Posterior cingulate gyrus (tissue), 11 donors: ENCODE measurements around the gene LHX6.

Source experiments
- DNase-seq, 10 donors: peaks; one replicate each; pipeline versions ENCODE4 v3.0.0 to v3.0.0-alpha.2; 2020 to 2021; ENCODE audit warnings: mixed read lengths in 3 of 10
- intact Hi-C: fragments of 100-400 bp; cut with DNase I; formaldehyde crosslinking; loops from one replicate; pipeline ENCODE4 v1.15.1; 2023

LHX6 gene

GRCh38 chr9:122195875-122196274, 32.9 kb downstream of the LHX6 start:
- DNase-seq = peak in 2 of 10 donors; percentile 59 to 61
- intact Hi-C loops = no loop called here

GRCh38 chr9:122193651-122194050, 35.1 kb downstream of the LHX6 start:
- peak in 1 of 10 donors; percentile 56 for DNase-seq
- intact Hi-C loops = no loop called here

- intact Hi-C loops = no loop called here
- DNase-seq = peak in 1 of 10 donors; percentile 44
Observed at GRCh38 chr9:122192914-122193525, 35.7 kb downstream of the LHX6 start.

DNA sequence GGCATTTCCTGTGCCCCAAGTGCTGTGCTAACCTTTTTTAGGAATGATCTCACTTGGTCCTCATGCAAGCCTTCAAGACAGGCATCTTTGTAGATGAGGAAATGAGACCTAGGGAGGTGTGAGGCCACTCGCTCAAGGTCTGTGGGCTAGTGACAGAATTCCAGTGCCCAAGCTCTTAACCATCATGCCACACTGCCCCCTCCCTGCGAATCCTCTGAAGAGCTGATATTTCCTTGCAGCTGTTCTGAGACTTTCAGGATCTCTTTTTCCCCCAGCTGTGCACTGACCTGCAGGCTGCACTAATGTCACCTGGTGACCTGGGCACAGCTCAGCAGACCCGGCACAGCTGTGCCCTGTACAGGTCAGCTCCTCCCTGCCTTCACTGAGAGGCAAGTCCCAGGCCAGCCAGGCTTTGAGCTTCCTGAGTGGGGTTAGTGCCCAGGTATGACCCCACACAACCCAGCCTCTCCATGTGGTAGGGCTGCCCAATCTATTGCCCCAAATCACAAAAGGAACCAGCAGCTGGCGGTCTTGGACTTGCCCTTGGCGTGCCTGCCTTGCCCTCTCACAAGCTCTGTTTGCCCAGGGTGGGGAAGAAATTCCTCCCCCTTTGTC, 36.4 kb downstream of the LHX6 start:
- intact Hi-C loops = no loop called here

GRCh38 chr9:122191584-122191983, 37.2 kb downstream of the LHX6 start:
- intact Hi-C loops = no loop called here
- DNase-seq = peak in 1 of 10 donors; percentile 46

More for the DNA sequence above, 36.4 kb downstream of the LHX6 start:
- DNase-seq = peak in 1 of 10 donors; percentile 46

GRCh38 chr9:122190597-122191381, 38.0 kb downstream of the LHX6 start:
- DNase-seq = peak in 5 of 10 donors; percentile 15 to 89 (median 58)
- intact Hi-C loops = no loop called here

GRCh38 chr9:122188369-122188768, 40.4 kb downstream of the LHX6 start:
- intact Hi-C loops = no loop called here
- DNase-seq = peak in 1 of 10 donors; percentile 34

- DNase-seq = no peak
- intact Hi-C loops = no loop called here
Observed at GRCh38 chr9:122186777-122187470, 41.8 kb downstream of the LHX6 start.

GRCh38 chr9:122186301-122186700, 42.5 kb downstream of the LHX6 start:
- intact Hi-C loops = no loop called here
- no peak for DNase-seq

DNA sequence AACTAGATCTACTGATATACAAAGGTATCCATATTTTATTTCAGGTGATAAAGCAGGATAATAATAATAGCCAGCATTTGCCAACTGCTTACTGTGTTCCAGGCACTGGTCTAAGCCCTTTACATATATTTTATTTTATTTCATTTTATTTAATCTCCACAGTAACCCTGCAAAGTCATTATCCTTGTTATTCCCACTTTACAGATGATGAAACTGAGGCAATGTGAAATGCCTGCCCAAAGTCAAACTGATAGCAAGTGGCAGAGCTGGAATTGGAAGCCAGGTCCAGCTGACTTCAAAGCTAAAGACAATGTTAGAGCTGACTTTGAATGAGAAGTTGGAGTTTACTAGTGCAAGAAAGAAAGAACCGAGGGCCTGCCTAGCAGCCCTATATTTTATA, 44.2 kb downstream of the LHX6 start:
- no peak for DNase-seq
- intact Hi-C loops = no loop called here

- intact Hi-C loops = no loop called here
- DNase-seq = no peak
Observed at GRCh38 chr9:122183501-122183900, 45.3 kb downstream of the LHX6 start.

- intact Hi-C loops = no loop called here
- DNase-seq = no peak
Observed at GRCh38 chr9:122180633-122181032, 48.1 kb downstream of the LHX6 start.

- intact Hi-C loops = no loop called here
- no peak for DNase-seq
Observed at GRCh38 chr9:122179690-122180074, 49.1 kb downstream of the LHX6 start.

- no peak for DNase-seq
- intact Hi-C loops = no loop called here
Observed at GRCh38 chr9:122179054-122179689, 49.6 kb downstream of the LHX6 start.

GRCh38 chr9:122176916-122177315, 51.8 kb downstream of the LHX6 start:
- no peak for DNase-seq
- intact Hi-C loops = no loop called here

- DNase-seq = no peak
- intact Hi-C loops = no loop called here
Observed at GRCh38 chr9:122173670-122174069, 55.1 kb downstream of the LHX6 start.

DNA sequence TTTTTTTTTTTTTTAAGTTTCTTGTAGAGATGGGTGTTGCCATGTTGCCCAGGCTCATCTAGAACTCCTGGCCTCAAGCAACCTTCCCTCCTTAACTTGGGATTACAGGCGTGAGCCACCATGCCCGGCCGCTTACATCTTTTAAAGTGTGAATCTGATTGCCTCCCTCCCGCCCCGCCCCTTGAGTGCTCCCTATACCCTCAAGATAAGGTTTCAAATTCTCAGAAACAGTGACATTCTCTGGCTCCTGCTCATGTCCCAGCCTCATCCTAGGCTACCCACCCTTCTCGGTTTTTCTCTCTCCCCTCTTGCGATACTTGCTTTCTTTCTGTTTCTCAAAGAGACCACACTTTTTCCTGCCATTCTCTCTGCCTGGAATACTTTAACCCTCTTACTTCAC, 56.6 kb downstream of the LHX6 start:
- intact Hi-C loops = no loop called here
- no peak for DNase-seq

DNA sequence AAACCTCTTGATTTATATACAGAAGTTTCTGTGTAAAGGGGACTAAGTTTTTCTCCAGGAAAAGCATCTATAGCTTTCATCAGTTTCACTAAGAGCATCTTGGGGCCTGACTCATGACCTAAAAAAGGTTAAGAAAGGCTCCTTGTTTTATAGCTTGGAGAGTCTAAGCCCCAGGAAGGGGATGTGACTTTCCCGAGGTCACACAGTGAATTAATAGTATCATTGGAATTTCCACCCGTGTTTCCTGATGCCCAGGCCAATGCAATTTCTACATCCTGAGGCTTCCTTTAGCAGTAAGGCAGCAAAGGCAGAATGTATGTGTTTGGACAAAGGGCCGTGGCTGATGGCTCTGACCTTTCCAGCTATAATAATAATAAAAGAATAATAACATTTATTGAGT, 60.4 kb downstream of the LHX6 start:
- no peak for DNase-seq
- intact Hi-C loops = no loop called here

GRCh38 chr9:122164286-122164685, 64.5 kb downstream of the LHX6 start:
- intact Hi-C loops = no loop called here
- DNase-seq = no peak

DNA sequence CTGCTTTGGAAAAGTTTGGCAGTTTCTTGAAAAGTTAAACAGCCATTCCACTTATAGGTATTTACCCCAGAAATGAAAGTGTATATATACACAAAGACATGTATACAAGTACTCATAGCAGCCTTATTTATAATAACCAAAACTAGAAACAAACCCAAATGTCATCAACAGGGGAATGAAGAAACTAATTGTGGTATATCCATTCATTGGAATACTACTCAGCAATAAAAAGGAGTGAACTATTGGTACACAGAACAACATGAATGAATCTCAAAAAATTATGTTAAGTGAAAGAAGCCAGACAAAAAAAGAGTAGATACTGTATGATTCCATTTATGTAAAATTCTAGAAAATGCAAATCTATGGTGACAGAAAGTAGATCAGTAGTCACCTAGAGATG, 66.3 kb downstream of the LHX6 start:
- no peak for DNase-seq
- intact Hi-C loops = no loop called here

GRCh38 chr9:122159925-122160246, 68.9 kb downstream of the LHX6 start:
- intact Hi-C loops = no loop called here
- no peak for DNase-seq
